B cell (primary cell): ENCODE data around the gene PAX2.

ENCODE experiments used
- CTCF ChIP-seq: fragments of 200-600 bp; IDR thresholded peaks from one replicate; pipeline ENCODE4 v1.8.0; 2022; ENCODE audit warnings: antibody characterized with exemption, mild to moderate bottlenecking
- EZH2 ChIP-seq: IDR thresholded peaks from 2 replicates; pipeline ENCODE4 v1.6.1; 2012; ENCODE audit warnings: borderline replicate concordance, low read depth, mild to moderate bottlenecking, moderate library complexity, low read length; ENCODE audit not compliant: insufficient read depth, poor library complexity, severe bottlenecking

GRCh38 chr10:100742936-100743335 is 2.4 kb upstream of the PAX2 start:
- no peak for TF ChIP-seq CTCF
- TF ChIP-seq EZH2 = no peak
